ENCODE measurements around the gene TRIM60. TPM values are rescaled to one million over a fixed set of nuclear protein-coding genes. Genes with fewer than 3 reads are reported as not detected.
"Not testable (repeated sequence)": the region's sequence is repeated elsewhere in the genome, so short reads cannot be mapped to it uniquely, and the experiment has no call there.

The TRIM60 gene
- total RNA-seq, 4 donors from 2014 or later, result not detected

DNA sequence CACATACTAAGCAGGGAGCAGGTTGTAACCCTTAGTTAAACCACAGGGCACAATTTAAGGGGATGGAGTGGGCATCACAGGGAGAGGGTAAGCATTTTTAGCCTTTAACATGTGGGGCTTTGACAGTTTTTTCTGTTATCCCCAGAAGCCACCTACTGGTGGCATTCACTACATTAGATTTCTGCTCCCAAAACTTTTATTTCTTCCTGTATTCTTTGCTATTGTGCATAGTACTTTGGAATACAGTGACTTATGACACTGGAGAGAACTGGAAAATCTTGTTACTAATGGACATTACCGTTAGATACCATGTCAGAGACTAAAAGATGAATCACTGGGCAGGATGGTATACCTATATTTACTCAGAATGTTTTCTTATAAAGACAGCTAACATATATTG, 29.1 kb downstream of the TRIM60 start:
- H3K4me1 ChIP-seq, result no peaks in the 10 kb centered on the region
- no peak for DNase-seq

DNA sequence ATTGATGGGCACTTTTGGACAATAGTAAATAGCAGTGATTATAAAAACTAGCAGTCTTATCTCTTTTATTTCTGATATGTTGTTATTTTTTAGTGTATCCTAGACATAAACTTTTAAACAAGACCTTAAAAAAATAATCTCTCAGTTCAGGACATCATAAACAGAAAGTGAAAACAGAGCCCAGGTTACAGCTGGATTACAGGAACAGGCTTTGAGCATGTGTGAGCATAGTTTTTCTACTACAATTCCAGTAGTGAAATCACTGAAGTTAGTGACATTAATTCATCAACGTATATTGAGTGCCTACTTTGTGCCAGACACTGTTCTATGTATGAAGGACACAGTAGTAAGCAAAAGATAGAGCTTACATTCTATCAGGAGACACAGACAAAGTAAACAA, 38.8 kb downstream of the TRIM60 start:
- no peaks in the 10 kb centered on the region for H3K9me3 ChIP-seq
- no peaks in the 10 kb centered on the region for H3K27me3 ChIP-seq
- no peak overlapping the region for H3K4me3 ChIP-seq
- no peak for DNase-seq
- no peak overlapping the region for H3K27ac ChIP-seq
- TF ChIP-seq, protein P1, sequence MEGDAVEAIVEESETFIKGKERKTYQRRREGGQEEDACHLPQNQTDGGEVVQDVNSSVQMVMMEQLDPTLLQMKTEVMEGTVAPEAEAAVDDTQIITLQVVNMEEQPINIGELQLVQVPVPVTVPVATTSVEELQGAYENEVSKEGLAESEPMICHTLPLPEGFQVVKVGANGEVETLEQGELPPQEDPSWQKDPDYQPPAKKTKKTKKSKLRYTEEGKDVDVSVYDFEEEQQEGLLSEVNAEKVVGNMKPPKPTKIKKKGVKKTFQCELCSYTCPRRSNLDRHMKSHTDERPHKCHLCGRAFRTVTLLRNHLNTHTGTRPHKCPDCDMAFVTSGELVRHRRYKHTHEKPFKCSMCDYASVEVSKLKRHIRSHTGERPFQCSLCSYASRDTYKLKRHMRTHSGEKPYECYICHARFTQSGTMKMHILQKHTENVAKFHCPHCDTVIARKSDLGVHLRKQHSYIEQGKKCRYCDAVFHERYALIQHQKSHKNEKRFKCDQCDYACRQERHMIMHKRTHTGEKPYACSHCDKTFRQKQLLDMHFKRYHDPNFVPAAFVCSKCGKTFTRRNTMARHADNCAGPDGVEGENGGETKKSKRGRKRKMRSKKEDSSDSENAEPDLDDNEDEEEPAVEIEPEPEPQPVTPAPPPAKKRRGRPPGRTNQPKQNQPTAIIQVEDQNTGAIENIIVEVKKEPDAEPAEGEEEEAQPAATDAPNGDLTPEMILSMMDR (IDR thresholded peaks at IDR 0.05), result no peak
- no peaks in the 10 kb centered on the region for H3K36me3 ChIP-seq
- H3K4me1 ChIP-seq, result no peaks in the 10 kb centered on the region

More for the DNA sequence above, 29.1 kb downstream of the TRIM60 start:
- H3K9me3 ChIP-seq, result no peaks in the 10 kb centered on the region
- H3K4me3 ChIP-seq, result no peak overlapping the region
- H3K27ac ChIP-seq, result no peak overlapping the region
- no peak for TF ChIP-seq POLR2A (IDR thresholded peaks at IDR 0.05)
- TF ChIP-seq, protein P1 (IDR thresholded peaks at IDR 0.05), result no peak
- H3K36me3 ChIP-seq, result no peaks in the 10 kb centered on the region
- no peaks in the 10 kb centered on the region for H3K27me3 ChIP-seq

DNA sequence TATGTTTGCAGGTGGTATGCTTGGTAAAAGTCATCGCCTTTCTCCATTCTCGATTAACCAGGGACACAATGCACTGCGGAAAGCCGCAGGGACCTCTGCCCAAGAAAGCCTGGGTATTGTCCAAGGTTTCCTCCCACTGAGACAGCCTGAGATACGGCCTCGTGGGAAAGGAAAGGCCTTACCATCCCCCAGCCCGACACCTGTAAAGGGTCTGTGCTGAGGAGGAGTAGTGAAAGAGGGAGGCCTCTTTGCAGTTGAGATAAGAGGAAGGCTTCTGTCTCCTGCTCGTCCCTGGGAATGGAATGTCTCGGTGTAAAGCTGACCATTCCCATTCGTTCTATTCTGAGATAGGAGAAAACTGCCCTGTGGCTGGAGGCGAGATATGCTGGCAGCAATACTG, 41.5 kb downstream of the TRIM60 start:
- H3K36me3 ChIP-seq, H3K4me3 ChIP-seq, H3K27me3 ChIP-seq, H3K27ac ChIP-seq, H3K9me3 ChIP-seq, H3K4me1 ChIP-seq, DNase-seq: not testable (repeated sequence)

DNA sequence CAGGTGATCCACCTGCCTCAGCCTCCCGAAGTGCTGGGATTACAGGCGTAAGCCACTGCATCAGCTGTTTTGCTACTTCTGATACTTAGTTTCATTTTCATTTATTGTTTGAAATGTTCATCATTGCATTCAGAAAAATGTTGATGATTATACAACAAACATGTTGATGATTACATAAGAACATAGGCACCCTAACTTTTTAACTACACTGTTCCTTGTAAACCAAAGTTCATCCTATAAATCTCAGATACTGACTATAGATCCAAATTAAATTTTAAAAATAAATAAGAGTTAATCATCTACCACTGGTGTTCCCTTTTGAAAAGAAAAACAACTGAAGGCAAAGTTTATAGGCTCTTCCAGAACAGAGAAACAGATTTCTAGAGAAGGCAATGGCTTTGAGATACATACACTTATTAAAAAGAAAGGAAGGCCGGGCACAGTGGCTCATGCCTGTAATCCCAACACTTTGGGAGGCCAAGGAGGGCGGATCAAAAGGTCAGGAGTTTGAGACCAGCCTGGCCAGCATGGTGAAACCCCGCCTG, 45.3 kb downstream of the TRIM60 start:
- H3K9me3 ChIP-seq, result no peaks in the 10 kb centered on the region
- H3K4me3 ChIP-seq, result no peak overlapping the region
- no peaks in the 10 kb centered on the region for H3K4me1 ChIP-seq
- TF ChIP-seq POLR2A (IDR thresholded peaks at IDR 0.05), result no peak
- TF ChIP-seq, protein P1 (IDR thresholded peaks at IDR 0.05), result no peak
- H3K36me3 ChIP-seq, result peaks cover 0 to 11% (median 0%) of the 10 kb centered on the region in 3 donors
- peak overlapping the region in 1 of 4 donors; percentile 40 for H3K27ac ChIP-seq
- no peak for DNase-seq
- H3K27me3 ChIP-seq, result no peaks in the 10 kb centered on the region

DNA sequence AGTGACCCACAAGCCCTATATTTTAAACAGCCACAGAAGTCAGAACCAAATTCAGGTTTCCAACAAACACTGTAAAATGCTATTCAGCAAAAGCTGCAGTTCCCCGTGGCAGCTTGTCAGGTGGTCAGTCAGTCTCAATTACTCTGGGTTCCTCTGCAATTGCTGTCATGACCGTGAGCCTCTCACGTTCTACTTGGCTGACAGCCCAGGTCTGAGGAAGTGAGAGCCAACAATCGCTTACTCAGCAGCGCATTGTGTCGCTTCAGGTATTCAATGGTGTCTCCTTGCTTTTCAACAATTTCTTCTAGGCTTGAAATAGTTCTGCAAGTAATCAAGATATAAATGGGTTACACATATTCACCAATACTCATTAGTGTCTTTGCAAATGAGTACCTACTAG, 47.7 kb downstream of the TRIM60 start:
- Histone ChIP-seq H3K4me1 (no peaks in the 10 kb centered on the region), H3K4me3 (no peak overlapping the region), H3K27me3 (no peaks in the 10 kb centered on the region), H3K27ac (no peak overlapping the region), H3K9me3 (no peaks in the 10 kb centered on the region), H3K36me3 (peaks cover 0 to 17% (median 0%) of the 10 kb centered on the region in 3 donors)
- peak in 2 of 3 donors; percentile 50 to 78 for DNase-seq
- no peak for TF ChIP-seq POLR2A (IDR thresholded peaks at IDR 0.05)
- TF ChIP-seq, protein P1 (IDR thresholded peaks at IDR 0.05), result no peak

DNA sequence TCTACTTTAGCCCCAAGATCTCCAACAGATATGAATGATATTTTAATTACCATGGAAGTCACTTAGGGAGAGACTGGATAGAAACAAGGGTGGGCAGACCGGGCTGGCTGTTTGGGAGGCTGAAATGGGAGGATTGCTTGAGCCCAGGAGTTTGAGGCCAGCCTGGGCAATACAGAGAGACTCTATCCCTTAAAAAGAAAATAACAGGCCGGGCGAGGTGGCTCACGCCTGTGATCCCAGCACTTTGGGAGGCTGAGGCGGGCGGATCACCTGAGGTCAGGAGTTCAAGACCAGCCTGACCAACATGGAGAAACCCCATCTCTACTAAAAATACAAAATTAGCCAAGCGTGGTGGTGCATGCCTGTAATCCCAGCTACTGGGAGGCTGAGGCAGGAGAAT, 53.0 kb downstream of the TRIM60 start:
- H3K9me3 ChIP-seq, H3K4me3 ChIP-seq, H3K4me1 ChIP-seq, H3K27me3 ChIP-seq, H3K27ac ChIP-seq, DNase-seq: not testable (repeated sequence)
- H3K36me3 ChIP-seq, result peaks cover 0 to 48% (median 0%) of the 10 kb centered on the region in 3 donors

DNA sequence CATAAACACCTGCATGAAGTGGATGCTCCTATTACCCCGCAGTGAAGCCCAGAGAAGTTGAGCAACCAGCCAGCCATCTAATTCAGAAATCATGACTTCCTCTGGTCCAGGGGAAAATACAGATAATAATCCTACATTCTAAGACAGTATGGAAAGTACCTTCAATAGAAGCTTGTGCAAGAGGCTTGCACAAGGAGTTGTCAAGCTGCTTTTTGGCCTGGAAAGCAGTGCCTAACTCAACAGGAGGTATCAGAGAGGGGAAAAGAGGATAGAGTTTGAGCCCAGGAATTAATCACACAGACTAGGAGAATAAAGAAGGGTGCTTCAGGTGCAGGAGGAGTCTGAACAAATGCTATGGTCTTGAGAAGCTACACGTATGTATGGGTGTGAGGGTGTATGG, 54.1 kb downstream of the TRIM60 start:
- Histone ChIP-seq H3K9me3 (no peaks in the 10 kb centered on the region), H3K4me1 (no peaks in the 10 kb centered on the region), H3K36me3 (peaks cover 0 to 48% (median 0%) of the 10 kb centered on the region in 3 donors), H3K27me3 (no peaks in the 10 kb centered on the region), H3K27ac (no peak overlapping the region), H3K4me3 (no peak overlapping the region)
- TF ChIP-seq, protein P1 (IDR thresholded peaks at IDR 0.05), result no peak
- no peak for TF ChIP-seq POLR2A (IDR thresholded peaks at IDR 0.05)
- DNase-seq, result no peak

All from Peyer's patch (tissue), 4 donors.